ENCODE data around the gene NAGPA.

DNA sequence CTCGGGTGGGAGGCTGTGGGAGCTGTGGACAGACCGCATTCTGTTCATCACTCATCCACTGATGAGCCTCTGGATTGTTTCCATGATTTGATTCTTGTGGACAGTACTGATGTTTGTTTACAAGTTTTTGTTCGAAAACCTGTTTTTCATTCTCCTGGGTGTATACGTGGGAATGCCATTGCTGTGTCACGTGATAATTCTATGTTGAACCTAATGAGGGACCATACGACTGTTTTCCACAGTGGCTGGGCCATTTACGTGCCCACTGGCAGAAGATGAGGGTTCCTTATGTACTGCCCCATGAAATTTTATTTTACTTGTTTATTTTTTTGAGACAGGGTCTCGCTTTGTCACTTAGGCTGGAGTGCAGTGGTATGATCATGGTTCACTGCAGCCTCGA lies 35.3 kb upstream of the NAGPA start:
- TF ChIP-seq, protein P1, sequence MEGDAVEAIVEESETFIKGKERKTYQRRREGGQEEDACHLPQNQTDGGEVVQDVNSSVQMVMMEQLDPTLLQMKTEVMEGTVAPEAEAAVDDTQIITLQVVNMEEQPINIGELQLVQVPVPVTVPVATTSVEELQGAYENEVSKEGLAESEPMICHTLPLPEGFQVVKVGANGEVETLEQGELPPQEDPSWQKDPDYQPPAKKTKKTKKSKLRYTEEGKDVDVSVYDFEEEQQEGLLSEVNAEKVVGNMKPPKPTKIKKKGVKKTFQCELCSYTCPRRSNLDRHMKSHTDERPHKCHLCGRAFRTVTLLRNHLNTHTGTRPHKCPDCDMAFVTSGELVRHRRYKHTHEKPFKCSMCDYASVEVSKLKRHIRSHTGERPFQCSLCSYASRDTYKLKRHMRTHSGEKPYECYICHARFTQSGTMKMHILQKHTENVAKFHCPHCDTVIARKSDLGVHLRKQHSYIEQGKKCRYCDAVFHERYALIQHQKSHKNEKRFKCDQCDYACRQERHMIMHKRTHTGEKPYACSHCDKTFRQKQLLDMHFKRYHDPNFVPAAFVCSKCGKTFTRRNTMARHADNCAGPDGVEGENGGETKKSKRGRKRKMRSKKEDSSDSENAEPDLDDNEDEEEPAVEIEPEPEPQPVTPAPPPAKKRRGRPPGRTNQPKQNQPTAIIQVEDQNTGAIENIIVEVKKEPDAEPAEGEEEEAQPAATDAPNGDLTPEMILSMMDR (IDR thresholded peaks at IDR 0.05) = no peak
- no peak for TF ChIP-seq POLR2A (IDR thresholded peaks at IDR 0.05)
- TF ChIP-seq EP300 (IDR thresholded peaks at IDR 0.05) = no peak
- TF ChIP-seq POLR2AphosphoS5 (IDR thresholded peaks at IDR 0.05) = no peak

All from suprapubic skin (tissue), 4 donors.